IMR-90 (cell line): ENCODE measurements around the gene MRC2. TPM values are rescaled to one million over a fixed set of nuclear protein-coding genes. Genes with fewer than 3 reads are reported as not detected.

ENCODE experiments used
- ATAC-seq: fragments of 200-7000 bp; cut with Tn5 transposase; 2 replicates; pipeline ENCODE4 v1.9.1; 2020; ENCODE audit warnings: low read depth, mild to moderate bottlenecking, moderate library complexity
- BruUV-seq: library from RNA; stranded (reverse); fragments of 400-500 nt; replicated peaks from 2 replicates; lab custom pipeline; 2021; lab: Mats Ljungman, UMichigan
- CTCF ChIA-PET: fragments of 300-600 bp; formaldehyde crosslinking; extraction: SDS; loops from one replicate; lab custom pipeline; 2021; ENCODE audit warnings: antibody characterized with exemption; lab: Yijun Ruan, JAX
- POLR2A ChIA-PET: fragments of 300-600 bp; sonication (Branson Sonifier 250); formaldehyde crosslinking; loops from one replicate; lab custom pipeline; 2022; ENCODE audit warnings: antibody characterized with exemption; ENCODE audit not compliant: unreplicated experiment; lab: Charles Lee
- DNase-seq: peaks from one replicate; pipeline ENCODE4 v3.0.0; 2013
- H2AFZ ChIP-seq: replicated peaks from 2 replicates; pipeline ENCODE3; 2013; ENCODE audit warnings: low read length, mild to moderate bottlenecking; ENCODE audit not compliant: poor library complexity
- H2AK5ac ChIP-seq: 2 replicates; pipeline ENCODE4 v1.6.1; 2013; ENCODE audit warnings: low read depth, low read length, inconsistent platforms
- H2AK9ac ChIP-seq: replicated peaks from 2 replicates; pipeline ENCODE3; 2013; ENCODE audit warnings: mild to moderate bottlenecking, low read depth, low read length, moderate library complexity; ENCODE audit not compliant: poor library complexity
- H2BK120ac ChIP-seq: 2 replicates; pipeline ENCODE4 v1.6.1; 2013; ENCODE audit warnings: low read depth, low read length, inconsistent platforms
- H2BK15ac ChIP-seq: 3 replicates; pipeline ENCODE4 v1.6.1; 2013; ENCODE audit warnings: low read depth, low read length, inconsistent platforms
- H2BK20ac ChIP-seq: 2 replicates; pipeline ENCODE4 v1.6.1; 2013; ENCODE audit warnings: low read depth, mild to moderate bottlenecking, inconsistent platforms, low read length, moderate library complexity
- H2BK5ac ChIP-seq: 2 replicates; pipeline ENCODE4 v1.6.1; 2013; ENCODE audit warnings: mild to moderate bottlenecking, low read depth, low read length, inconsistent platforms; ENCODE audit not compliant: poor library complexity, severe bottlenecking
- H3K14ac ChIP-seq: replicated peaks from 2 replicates; pipeline ENCODE4 v1.6.1; 2013; ENCODE audit warnings: low read depth, low read length, inconsistent platforms
- H3K18ac ChIP-seq: 2 replicates; pipeline ENCODE4 v1.6.1; 2013; ENCODE audit warnings: low read depth, low read length, control low read depth
- H3K23ac ChIP-seq: 2 replicates; pipeline ENCODE4 v1.6.1; 2013; ENCODE audit warnings: low read depth, low read length, inconsistent platforms
- H3K27ac ChIP-seq: 2 replicates; pipeline ENCODE4 v1.5.1; 2013; ENCODE audit warnings: mild to moderate bottlenecking, control low read depth, low read length; ENCODE audit not compliant: insufficient read depth
- H3K27me3 ChIP-seq: 2 replicates; pipeline ENCODE4 v1.6.1; 2013; ENCODE audit warnings: low read length; ENCODE audit not compliant: control insufficient read depth, insufficient read depth
- H3K36me3 ChIP-seq: 2 replicates; pipeline ENCODE4 v1.6.1; 2013; ENCODE audit warnings: low read length, mixed read lengths; ENCODE audit not compliant: control insufficient read depth, insufficient read depth
- H3K4ac ChIP-seq: 2 replicates; pipeline ENCODE4 v1.6.1; 2013; ENCODE audit warnings: low read depth, low read length, inconsistent platforms
- H3K4me1 ChIP-seq: 2 replicates; pipeline ENCODE4 v1.6.1; 2013; ENCODE audit warnings: low read length, mixed read lengths; ENCODE audit not compliant: control insufficient read depth, insufficient read depth
- H3K4me2 ChIP-seq: 2 replicates; pipeline ENCODE4 v1.6.1; 2013; ENCODE audit warnings: low read depth, mild to moderate bottlenecking, control low read depth, low read length, moderate library complexity
- H3K4me3 ChIP-seq: 2 replicates; pipeline ENCODE4 v1.5.1; 2013; ENCODE audit warnings: low read depth, mild to moderate bottlenecking, control low read depth, low read length, moderate library complexity; ENCODE audit not compliant: insufficient read depth
- H3K56ac ChIP-seq: 2 replicates; pipeline ENCODE4 v1.6.1; 2013; ENCODE audit warnings: low read length, inconsistent platforms; ENCODE audit not compliant: insufficient read depth; ENCODE audit errors: extremely low read depth
- H3K79me1 ChIP-seq, 2 experiments: 2 replicates each; pipeline ENCODE4 v1.6.1; 2013; ENCODE audit warnings: low read length in 2 of 2, inconsistent platforms in 1 of 2, low read depth in 1 of 2
- H3K9ac ChIP-seq: 2 replicates; pipeline ENCODE4 v1.6.1; 2013; ENCODE audit warnings: low read depth, low read length, control low read depth
- H3K9me1 ChIP-seq: 2 replicates; pipeline ENCODE4 v1.6.1; 2013; ENCODE audit warnings: low read length, inconsistent platforms; ENCODE audit not compliant: insufficient read depth
- H3K9me3 ChIP-seq: 2 replicates; pipeline ENCODE4 v1.6.1; 2013; ENCODE audit warnings: low read length; ENCODE audit not compliant: control insufficient read depth, insufficient read depth
- H4K20me1 ChIP-seq: 2 replicates; pipeline ENCODE4 v1.6.1; 2013; ENCODE audit warnings: low read length, inconsistent platforms; ENCODE audit not compliant: insufficient read depth
- H4K5ac ChIP-seq: 2 replicates; pipeline ENCODE4 v1.6.1; 2013; ENCODE audit warnings: mild to moderate bottlenecking, low read depth, low read length, control low read depth
- H4K8ac ChIP-seq, 2 experiments: 2 replicates each; pipeline ENCODE4 v1.6.1; 2013; ENCODE audit warnings: low read depth in 2 of 2, low read length in 2 of 2, control low read depth in 1 of 2, inconsistent platforms in 1 of 2
- H4K91ac ChIP-seq: 2 replicates; pipeline ENCODE4 v1.6.1; 2013; ENCODE audit warnings: low read depth, low read length, inconsistent platforms; ENCODE audit not compliant: insufficient read depth
- WGBS, 2 experiments: methylation state at CpG; one replicate each; pipeline versions ENCODE4 v1.1.5 to v1.1.7; 2013; ENCODE audit warnings: missing lambda C conversion rate in 2 of 2; ENCODE audit not compliant: insufficient read length in 1 of 2; ENCODE audit errors: extremely low coverage in 2 of 2; 5-methylcytosine and 5-hydroxymethylcytosine counted together
- dilution Hi-C: fragments of 300-500 bp; cut with HindIII; formaldehyde crosslinking; loops from one replicate; pipeline ENCODE4 v1.14.3; 2018; ENCODE audit warnings: low sequenced_read_pairs; ENCODE audit not compliant: unreplicated experiment
- in situ Hi-C: fragments of 300-500 bp; cut with MboI; formaldehyde crosslinking; loops from 3 replicates; pipeline ENCODE4 v1.14.3; 2019; ENCODE audit warnings: low sequenced_read_pairs, inconsistent platforms, mixed read lengths
- intact Hi-C: fragments of 100-400 bp; cut with micrococcal nuclease; formaldehyde crosslinking; loops from 2 replicates; pipeline ENCODE4 v1.10.0; 2022
- polyA plus RNA-seq, 3 experiments: library from polyadenylated mRNA; depleted of rRNA; stranded (reverse); fragments of >200 nt; gene quantifications; 2 replicates each; pipeline ENCODE4 v1.2.3, GENCODE V29; 2012; ENCODE audit warnings: low replicate concordance in 1 of 3
- total RNA-seq: library from RNA; depleted of rRNA; stranded (reverse); fragments of >200 nt; gene quantifications from 2 replicates; pipeline ENCODE4 v1.2.3, GENCODE V29; 2012
- TF ChIP-seq, protein P1 (sequence below): fragments of 150-350 bp; IDR thresholded peaks from 2 replicates; pipeline ENCODE4 v1.6.1; 2017; ENCODE audit warnings: mild to moderate bottlenecking, antibody characterized with exemption, low read length, low read depth
- TF ChIP-seq, protein P2 (sequence below): fragments of 150-350 bp; IDR thresholded peaks from 2 replicates; pipeline ENCODE4 v1.6.1; 2016; ENCODE audit warnings: low read depth, mild to moderate bottlenecking, low read length, moderate library complexity, borderline replicate concordance

Gene MRC2
- total and polyA plus RNA-seq, 2 of the 4 experiments (the other 2 are of a cell fraction): 39.3 to 137 TPM

DNA sequence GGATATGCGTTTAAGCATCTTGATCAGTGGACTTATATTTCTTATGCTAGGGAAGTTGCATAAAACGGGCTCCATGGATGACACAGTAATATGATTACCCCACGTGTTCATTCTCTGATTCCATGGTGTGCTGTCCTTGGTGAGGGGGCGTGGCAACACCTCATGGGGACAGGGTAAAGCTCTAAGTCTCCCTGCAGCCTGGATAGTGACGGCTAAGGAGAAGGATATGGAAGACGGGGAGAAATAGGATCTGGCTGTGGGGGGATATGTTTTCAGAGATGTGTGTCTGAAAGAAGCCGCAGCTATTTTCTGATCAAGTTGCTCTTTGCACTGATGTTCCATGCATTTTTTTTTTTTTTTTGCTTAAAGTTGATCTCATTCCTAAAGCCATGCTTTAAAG, 96.4 kb downstream of the MRC2 start:
- Histone ChIP-seq H3K14ac (no peak overlapping the region), H4K91ac (no peak overlapping the region), H3K23ac (no peak overlapping the region), H3K4me1 (peaks cover 7% of the 10 kb centered on the region), H2AK5ac (no peak overlapping the region), H3K9me3 (no peaks in the 10 kb centered on the region), H2AK9ac (no peak overlapping the region), H2BK20ac (no peak overlapping the region), H3K4me2 (no peak overlapping the region), H3K9ac (no peak overlapping the region), H3K27ac (no peak overlapping the region), H3K36me3 (no peaks in the 10 kb centered on the region), H3K27me3 (no peaks in the 10 kb centered on the region), H2BK120ac (no peak overlapping the region), H2BK15ac (no peak overlapping the region), H3K56ac (no peak overlapping the region), H3K18ac (no peak overlapping the region), H3K9me1 (peaks cover 3% of the 10 kb centered on the region), H3K4me3 (no peak overlapping the region), H4K8ac (no peak overlapping the region), H3K79me1 (no peaks in the 10 kb centered on the region; a peak in 1 of 4 replicates), H4K20me1 (no peaks in the 10 kb centered on the region), H2AFZ (no peak overlapping the region), H2BK5ac (no peak overlapping the region), H4K5ac (no peak overlapping the region), H3K4ac (no peak overlapping the region)
- ATAC-seq (no peak), DNase-seq (peak; percentile 29)
- dilution Hi-C loops: no loop called here
- whole genome bisulfite sequencing, 2 experiments: 60% methylated on average over 1 of the region's 7 CpGs; no CpG with 5 or more reads in 1 of the 2 experiments
- intact Hi-C loops: no loop called here
- in situ Hi-C loops: no loop called here
- BruUV-seq: no TSS peak
- TF ChIP-seq, protein P1, sequence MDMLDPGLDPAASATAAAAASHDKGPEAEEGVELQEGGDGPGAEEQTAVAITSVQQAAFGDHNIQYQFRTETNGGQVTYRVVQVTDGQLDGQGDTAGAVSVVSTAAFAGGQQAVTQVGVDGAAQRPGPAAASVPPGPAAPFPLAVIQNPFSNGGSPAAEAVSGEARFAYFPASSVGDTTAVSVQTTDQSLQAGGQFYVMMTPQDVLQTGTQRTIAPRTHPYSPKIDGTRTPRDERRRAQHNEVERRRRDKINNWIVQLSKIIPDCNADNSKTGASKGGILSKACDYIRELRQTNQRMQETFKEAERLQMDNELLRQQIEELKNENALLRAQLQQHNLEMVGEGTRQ: peak; percentile 62; the same call in 1 of the 2 replicates
- TF ChIP-seq, protein P2, sequence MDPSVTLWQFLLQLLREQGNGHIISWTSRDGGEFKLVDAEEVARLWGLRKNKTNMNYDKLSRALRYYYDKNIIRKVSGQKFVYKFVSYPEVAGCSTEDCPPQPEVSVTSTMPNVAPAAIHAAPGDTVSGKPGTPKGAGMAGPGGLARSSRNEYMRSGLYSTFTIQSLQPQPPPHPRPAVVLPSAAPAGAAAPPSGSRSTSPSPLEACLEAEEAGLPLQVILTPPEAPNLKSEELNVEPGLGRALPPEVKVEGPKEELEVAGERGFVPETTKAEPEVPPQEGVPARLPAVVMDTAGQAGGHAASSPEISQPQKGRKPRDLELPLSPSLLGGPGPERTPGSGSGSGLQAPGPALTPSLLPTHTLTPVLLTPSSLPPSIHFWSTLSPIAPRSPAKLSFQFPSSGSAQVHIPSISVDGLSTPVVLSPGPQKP: no peak
- POLR2A ChIA-PET: no interaction called here
- CTCF ChIA-PET: no interaction called here
